ENCODE results near the gene ZFHX3. TPM values are rescaled to one million over a fixed set of nuclear protein-coding genes. Genes with fewer than 3 reads are reported as not detected.

The ZFHX3 gene
- total and polyA plus RNA-seq, 4 donors = 1.5 to 5.9 (median 3.0) TPM

DNA sequence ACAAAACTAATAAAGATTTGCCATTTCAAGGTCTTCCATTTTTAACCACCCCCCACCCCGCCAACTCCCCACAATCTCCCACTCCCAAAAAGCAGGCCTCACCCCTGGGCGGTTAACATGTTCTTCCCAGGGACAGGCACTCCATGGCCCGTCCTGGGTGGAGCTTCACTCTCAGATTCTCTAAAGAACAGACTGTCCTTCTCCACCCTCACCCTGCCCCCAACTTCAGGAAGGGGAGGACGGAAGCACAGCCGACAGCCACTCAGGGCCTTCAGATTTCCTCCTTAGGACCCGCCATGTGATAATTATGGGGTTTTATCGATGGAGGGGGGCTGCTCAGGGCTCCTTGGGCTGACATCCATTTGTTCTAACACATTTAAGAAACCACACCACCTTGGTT, 61.9 kb downstream of the ZFHX3 start:
- H3K4me1 ChIP-seq (ENCODE audit: control insufficient read depth in 4 of 4, insufficient read depth in 4 of 4, low read length in 3 of 4) = peaks cover 10 to 29% (median 12%) of the 10 kb centered on the region in 4 donors

DNA sequence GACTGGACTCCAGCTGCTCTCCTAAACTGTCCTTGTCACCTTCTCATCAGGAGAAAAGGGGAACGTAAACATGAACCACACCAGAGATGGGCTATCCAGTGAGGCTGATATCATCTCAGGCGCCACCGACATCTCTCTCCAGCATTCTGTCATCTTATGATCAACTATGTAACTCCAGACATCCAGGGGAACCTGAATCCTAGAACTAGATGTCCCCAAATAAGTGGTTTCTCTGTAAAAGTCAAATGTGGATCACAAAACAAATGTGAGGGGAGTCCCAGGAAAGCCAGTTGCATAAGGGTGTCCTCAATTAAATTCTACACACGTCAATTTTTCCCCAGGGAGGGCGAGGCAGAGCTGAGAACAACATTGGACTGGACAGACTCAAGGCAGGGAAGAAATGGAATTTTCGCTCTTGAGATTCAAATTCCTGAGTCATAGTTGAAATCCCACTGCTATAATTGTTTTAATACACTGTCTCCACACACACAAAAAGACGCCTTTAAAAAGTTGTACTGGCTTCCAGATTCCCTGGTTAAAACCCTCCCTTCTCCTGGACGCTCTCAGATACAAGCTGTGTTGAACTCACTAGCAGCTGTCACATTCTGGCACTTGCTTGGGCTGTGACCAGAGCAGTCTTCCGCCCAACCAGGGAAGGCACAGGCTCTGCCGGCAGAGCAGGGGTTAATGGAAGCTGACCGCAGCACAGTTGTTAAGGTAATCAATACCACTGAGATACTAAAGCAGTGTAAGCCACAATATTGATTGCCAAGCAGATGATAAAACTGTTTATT, 62.6 kb downstream of the ZFHX3 start:
- TF ChIP-seq, protein P1, sequence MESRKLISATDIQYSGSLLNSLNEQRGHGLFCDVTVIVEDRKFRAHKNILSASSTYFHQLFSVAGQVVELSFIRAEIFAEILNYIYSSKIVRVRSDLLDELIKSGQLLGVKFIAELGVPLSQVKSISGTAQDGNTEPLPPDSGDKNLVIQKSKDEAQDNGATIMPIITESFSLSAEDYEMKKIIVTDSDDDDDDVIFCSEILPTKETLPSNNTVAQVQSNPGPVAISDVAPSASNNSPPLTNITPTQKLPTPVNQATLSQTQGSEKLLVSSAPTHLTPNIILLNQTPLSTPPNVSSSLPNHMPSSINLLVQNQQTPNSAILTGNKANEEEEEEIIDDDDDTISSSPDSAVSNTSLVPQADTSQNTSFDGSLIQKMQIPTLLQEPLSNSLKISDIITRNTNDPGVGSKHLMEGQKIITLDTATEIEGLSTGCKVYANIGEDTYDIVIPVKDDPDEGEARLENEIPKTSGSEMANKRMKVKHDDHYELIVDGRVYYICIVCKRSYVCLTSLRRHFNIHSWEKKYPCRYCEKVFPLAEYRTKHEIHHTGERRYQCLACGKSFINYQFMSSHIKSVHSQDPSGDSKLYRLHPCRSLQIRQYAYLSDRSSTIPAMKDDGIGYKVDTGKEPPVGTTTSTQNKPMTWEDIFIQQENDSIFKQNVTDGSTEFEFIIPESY (IDR thresholded peaks at IDR 0.05) = no peak
- TF ChIP-seq RAD21 (IDR thresholded peaks at IDR 0.05) (no peak), FOXA1 (IDR thresholded peaks at IDR 0.05) (no peak), HNF4G (IDR thresholded peaks at IDR 0.05) (no peak)
- Histone ChIP-seq H3K9me3 (ENCODE audit: control insufficient read depth in 4 of 4, low read length in 3 of 4) (no peaks in the 10 kb centered on the region), H3K4me1 (ENCODE audit: control insufficient read depth in 4 of 4, insufficient read depth in 4 of 4, low read length in 3 of 4) (peaks cover 8 to 28% (median 12%) of the 10 kb centered on the region in 4 donors), H3K9ac (ENCODE audit: low read depth in 1 of 2, low read length in 2 of 2) (no peak overlapping the region), H3K27ac (ENCODE audit: low read depth in 1 of 2, low read length in 2 of 2) (peak overlapping the region in 1 of 2 donors; percentile 1), H3K36me3 (ENCODE audit: control insufficient read depth in 4 of 4, insufficient read depth in 3 of 4, low read depth in 1 of 4, low read length in 3 of 4) (no peaks in the 10 kb centered on the region), H3K4me3 (ENCODE audit: low read depth in 1 of 3, low read length in 3 of 3) (no peak overlapping the region), H3K27me3 (ENCODE audit: control insufficient read depth in 4 of 4, insufficient read depth in 4 of 4, low read length in 3 of 4) (no peaks in the 10 kb centered on the region)
- 73% methylated on average over 11 of the region's 11 CpGs for WGBS
- DNase-seq (ENCODE audit: low spot score) = no peak

More for the DNA sequence above, 61.9 kb downstream of the ZFHX3 start:
- Histone ChIP-seq H3K9me3 (ENCODE audit: control insufficient read depth in 4 of 4, low read length in 3 of 4) (no peaks in the 10 kb centered on the region), H3K4me3 (ENCODE audit: low read depth in 1 of 3, low read length in 3 of 3) (no peak overlapping the region), H3K36me3 (ENCODE audit: control insufficient read depth in 4 of 4, insufficient read depth in 3 of 4, low read depth in 1 of 4, low read length in 3 of 4) (no peaks in the 10 kb centered on the region), H3K27me3 (ENCODE audit: control insufficient read depth in 4 of 4, insufficient read depth in 4 of 4, low read length in 3 of 4) (no peaks in the 10 kb centered on the region), H3K9ac (ENCODE audit: low read depth in 1 of 2, low read length in 2 of 2) (no peak overlapping the region), H3K27ac (ENCODE audit: low read depth in 1 of 2, low read length in 2 of 2) (peak overlapping the region in 1 of 2 donors; percentile 1)
- TF ChIP-seq, protein P2, sequence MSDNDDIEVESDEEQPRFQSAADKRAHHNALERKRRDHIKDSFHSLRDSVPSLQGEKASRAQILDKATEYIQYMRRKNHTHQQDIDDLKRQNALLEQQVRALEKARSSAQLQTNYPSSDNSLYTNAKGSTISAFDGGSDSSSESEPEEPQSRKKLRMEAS (IDR thresholded peaks at IDR 0.05) = no peak
- TF ChIP-seq SP1 (IDR thresholded peaks at IDR 0.05) (peak; percentile 26), NR2F2 (IDR thresholded peaks at IDR 0.05) (peak; percentile 17), YY1 (IDR thresholded peaks at IDR 0.05) (peak; percentile 19)
- TF ChIP-seq, protein P3, sequence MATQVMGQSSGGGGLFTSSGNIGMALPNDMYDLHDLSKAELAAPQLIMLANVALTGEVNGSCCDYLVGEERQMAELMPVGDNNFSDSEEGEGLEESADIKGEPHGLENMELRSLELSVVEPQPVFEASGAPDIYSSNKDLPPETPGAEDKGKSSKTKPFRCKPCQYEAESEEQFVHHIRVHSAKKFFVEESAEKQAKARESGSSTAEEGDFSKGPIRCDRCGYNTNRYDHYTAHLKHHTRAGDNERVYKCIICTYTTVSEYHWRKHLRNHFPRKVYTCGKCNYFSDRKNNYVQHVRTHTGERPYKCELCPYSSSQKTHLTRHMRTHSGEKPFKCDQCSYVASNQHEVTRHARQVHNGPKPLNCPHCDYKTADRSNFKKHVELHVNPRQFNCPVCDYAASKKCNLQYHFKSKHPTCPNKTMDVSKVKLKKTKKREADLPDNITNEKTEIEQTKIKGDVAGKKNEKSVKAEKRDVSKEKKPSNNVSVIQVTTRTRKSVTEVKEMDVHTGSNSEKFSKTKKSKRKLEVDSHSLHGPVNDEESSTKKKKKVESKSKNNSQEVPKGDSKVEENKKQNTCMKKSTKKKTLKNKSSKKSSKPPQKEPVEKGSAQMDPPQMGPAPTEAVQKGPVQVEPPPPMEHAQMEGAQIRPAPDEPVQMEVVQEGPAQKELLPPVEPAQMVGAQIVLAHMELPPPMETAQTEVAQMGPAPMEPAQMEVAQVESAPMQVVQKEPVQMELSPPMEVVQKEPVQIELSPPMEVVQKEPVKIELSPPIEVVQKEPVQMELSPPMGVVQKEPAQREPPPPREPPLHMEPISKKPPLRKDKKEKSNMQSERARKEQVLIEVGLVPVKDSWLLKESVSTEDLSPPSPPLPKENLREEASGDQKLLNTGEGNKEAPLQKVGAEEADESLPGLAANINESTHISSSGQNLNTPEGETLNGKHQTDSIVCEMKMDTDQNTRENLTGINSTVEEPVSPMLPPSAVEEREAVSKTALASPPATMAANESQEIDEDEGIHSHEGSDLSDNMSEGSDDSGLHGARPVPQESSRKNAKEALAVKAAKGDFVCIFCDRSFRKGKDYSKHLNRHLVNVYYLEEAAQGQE (IDR thresholded peaks at IDR 0.05) = no peak
- DNase-seq (ENCODE audit: low spot score) = no peak
- WGBS = 67% methylated on average over 7 of the region's 7 CpGs

DNA sequence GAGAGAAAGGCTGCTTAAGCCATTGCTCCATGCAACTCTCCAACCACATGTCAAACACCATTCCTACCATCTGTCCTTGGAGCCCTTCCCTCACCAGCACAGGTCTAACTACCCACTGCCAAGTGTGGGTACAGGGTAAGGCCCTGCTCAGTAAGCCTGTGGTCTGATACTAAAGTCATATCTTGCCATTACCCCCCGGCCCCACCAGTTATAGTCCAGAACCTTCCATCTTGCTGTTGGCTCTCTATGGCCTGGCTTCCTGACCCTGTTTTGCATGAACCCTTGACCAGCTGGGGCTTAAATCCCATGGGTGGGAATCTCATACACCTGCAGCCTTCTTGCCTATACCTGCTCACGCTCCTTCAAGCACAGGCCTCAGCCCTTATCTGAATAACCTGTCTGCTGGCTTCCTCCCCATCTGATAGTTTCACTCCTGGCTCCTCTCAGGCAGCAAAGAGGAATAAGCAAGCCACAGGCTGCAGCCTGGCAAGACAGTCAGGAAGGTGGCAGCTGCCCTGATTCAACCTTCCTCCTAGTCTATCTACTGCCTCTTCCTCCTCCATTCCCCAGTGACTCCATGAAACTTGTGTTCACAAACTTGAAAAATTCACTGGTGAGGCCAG, 64.1 kb downstream of the ZFHX3 start:
- no peak overlapping the region for H3K27ac ChIP-seq (ENCODE audit: low read depth in 1 of 2, low read length in 2 of 2)
- H3K9me3 ChIP-seq (ENCODE audit: control insufficient read depth in 4 of 4, low read length in 3 of 4) = no peaks in the 10 kb centered on the region
- no peaks in the 10 kb centered on the region for H3K27me3 ChIP-seq (ENCODE audit: control insufficient read depth in 4 of 4, insufficient read depth in 4 of 4, low read length in 3 of 4)
- no peaks in the 10 kb centered on the region for H3K36me3 ChIP-seq (ENCODE audit: control insufficient read depth in 4 of 4, insufficient read depth in 3 of 4, low read depth in 1 of 4, low read length in 3 of 4)
- peaks cover 4 to 31% (median 11%) of the 10 kb centered on the region in 4 donors for H3K4me1 ChIP-seq (ENCODE audit: control insufficient read depth in 4 of 4, insufficient read depth in 4 of 4, low read length in 3 of 4)
- WGBS = 88% methylated on average over 2 of the region's 2 CpGs
- no peak for DNase-seq (ENCODE audit: low spot score)
- no peak overlapping the region for H3K9ac ChIP-seq (ENCODE audit: low read depth in 1 of 2, low read length in 2 of 2)
- H3K4me3 ChIP-seq (ENCODE audit: low read depth in 1 of 3, low read length in 3 of 3) = no peak overlapping the region
- TF ChIP-seq JUND (IDR thresholded peaks at IDR 0.05) = no peak
- TF ChIP-seq HNF4A (conservative IDR thresholded peaks at IDR 0.05) = no peak
- no peak for TF ChIP-seq HNF4G (IDR thresholded peaks at IDR 0.05)
- no peak for TF ChIP-seq GABPA (IDR thresholded peaks at IDR 0.05 in 1 of 2, conservative IDR thresholded peaks at IDR 0.05 in 1 of 2)
- TF ChIP-seq SP1 (IDR thresholded peaks at IDR 0.05) = no peak
- no peak for TF ChIP-seq TAF1 (conservative IDR thresholded peaks at IDR 0.05)
- no peak for TF ChIP-seq RAD21 (IDR thresholded peaks at IDR 0.05)
- TF ChIP-seq NR2F2 (IDR thresholded peaks at IDR 0.05) = no peak
- TF ChIP-seq, protein P4, sequence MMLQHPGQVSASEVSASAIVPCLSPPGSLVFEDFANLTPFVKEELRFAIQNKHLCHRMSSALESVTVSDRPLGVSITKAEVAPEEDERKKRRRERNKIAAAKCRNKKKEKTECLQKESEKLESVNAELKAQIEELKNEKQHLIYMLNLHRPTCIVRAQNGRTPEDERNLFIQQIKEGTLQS (IDR thresholded peaks at IDR 0.05) = no peak
- TF ChIP-seq, protein P2 (IDR thresholded peaks at IDR 0.05) = no peak
- no peak for TF ChIP-seq EGR1 (IDR thresholded peaks at IDR 0.05; ENCODE audit: low read depth in 2 of 2)
- TF ChIP-seq RXRA (IDR thresholded peaks at IDR 0.05) = no peak
- TF ChIP-seq, protein P5, sequence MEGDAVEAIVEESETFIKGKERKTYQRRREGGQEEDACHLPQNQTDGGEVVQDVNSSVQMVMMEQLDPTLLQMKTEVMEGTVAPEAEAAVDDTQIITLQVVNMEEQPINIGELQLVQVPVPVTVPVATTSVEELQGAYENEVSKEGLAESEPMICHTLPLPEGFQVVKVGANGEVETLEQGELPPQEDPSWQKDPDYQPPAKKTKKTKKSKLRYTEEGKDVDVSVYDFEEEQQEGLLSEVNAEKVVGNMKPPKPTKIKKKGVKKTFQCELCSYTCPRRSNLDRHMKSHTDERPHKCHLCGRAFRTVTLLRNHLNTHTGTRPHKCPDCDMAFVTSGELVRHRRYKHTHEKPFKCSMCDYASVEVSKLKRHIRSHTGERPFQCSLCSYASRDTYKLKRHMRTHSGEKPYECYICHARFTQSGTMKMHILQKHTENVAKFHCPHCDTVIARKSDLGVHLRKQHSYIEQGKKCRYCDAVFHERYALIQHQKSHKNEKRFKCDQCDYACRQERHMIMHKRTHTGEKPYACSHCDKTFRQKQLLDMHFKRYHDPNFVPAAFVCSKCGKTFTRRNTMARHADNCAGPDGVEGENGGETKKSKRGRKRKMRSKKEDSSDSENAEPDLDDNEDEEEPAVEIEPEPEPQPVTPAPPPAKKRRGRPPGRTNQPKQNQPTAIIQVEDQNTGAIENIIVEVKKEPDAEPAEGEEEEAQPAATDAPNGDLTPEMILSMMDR (IDR thresholded peaks at IDR 0.05; ENCODE audit: low read depth, low read length, missing input control) = no peak
- no peak for TF ChIP-seq FOXA1 (IDR thresholded peaks at IDR 0.05)

All from liver (tissue), 9 donors.